ENCODE data around the gene CEP135. TPM values are rescaled to one million over a fixed set of nuclear protein-coding genes. Genes with fewer than 3 reads are reported as not detected.

Gene CEP135
- total RNA-seq, 2 donors from 2014 or later, result 5.3 to 12.2 TPM

DNA sequence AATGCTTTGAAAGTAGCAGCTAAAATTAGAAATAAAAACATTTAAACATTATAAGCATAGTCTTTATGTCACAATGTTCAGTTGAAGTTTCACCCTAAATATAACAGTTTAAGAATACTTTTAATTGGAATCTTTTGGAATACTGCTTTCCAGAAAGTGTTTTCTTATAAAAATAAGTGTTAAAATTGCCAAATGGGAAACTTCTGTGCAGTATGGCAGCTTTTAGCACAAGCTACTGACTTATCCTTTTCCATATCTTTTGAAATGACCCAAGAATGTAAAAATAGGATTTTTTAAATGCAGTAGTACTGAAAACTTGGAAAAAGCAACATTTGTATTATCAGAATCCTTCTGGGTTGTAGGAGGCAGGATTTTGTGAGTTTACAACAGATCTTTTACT, 34.2 kb downstream of the CEP135 start:
- no peak overlapping the region for H3K4me3 ChIP-seq
- TF ChIP-seq, protein P1, sequence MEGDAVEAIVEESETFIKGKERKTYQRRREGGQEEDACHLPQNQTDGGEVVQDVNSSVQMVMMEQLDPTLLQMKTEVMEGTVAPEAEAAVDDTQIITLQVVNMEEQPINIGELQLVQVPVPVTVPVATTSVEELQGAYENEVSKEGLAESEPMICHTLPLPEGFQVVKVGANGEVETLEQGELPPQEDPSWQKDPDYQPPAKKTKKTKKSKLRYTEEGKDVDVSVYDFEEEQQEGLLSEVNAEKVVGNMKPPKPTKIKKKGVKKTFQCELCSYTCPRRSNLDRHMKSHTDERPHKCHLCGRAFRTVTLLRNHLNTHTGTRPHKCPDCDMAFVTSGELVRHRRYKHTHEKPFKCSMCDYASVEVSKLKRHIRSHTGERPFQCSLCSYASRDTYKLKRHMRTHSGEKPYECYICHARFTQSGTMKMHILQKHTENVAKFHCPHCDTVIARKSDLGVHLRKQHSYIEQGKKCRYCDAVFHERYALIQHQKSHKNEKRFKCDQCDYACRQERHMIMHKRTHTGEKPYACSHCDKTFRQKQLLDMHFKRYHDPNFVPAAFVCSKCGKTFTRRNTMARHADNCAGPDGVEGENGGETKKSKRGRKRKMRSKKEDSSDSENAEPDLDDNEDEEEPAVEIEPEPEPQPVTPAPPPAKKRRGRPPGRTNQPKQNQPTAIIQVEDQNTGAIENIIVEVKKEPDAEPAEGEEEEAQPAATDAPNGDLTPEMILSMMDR (IDR thresholded peaks at IDR 0.05), result no peak
- no peak for DNase-seq (ENCODE audit: low spot score)
- no peaks in the 10 kb centered on the region for H3K4me1 ChIP-seq (ENCODE audit: control insufficient read depth in 1 of 2, low read depth in 2 of 2)
- no peak for ATAC-seq (ENCODE audit: insufficient number of reproducible peaks, low FRiP score, low read depth)
- peaks cover 2% of the 10 kb centered on the region for H3K36me3 ChIP-seq
- no peak overlapping the region for H3K27ac ChIP-seq
- H3K9me3 ChIP-seq, result no peaks in the 10 kb centered on the region
- no peaks in the 10 kb centered on the region for H3K27me3 ChIP-seq (replicated peaks; ENCODE audit: insufficient read depth)

DNA sequence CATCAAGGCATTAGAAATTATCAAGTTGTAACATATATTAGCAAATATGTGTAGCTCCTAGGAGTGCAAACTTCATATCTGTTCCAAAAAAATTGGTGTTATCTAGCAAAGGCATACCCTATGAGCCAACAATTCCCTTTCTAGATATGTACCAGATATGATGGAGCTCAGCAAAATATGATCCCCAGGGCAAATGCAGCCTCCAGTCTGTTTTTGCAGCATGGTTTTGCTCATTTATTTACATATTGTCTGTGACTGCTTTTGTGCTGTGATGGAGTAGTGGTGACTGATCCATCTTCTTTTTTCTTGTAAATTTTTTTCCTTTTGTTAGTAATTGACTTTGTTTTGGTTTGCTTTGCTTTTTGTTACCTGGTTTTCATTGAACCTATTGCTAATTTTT, 41.0 kb downstream of the CEP135 start:
- Histone ChIP-seq H3K9me3 (no peaks in the 10 kb centered on the region), H3K36me3 (no peaks in the 10 kb centered on the region), H3K4me1 (ENCODE audit: control insufficient read depth in 1 of 2, low read depth in 2 of 2) (no peaks in the 10 kb centered on the region), H3K27ac (no peak overlapping the region), H3K27me3 (replicated peaks; ENCODE audit: insufficient read depth) (no peaks in the 10 kb centered on the region), H3K4me3 (no peak overlapping the region)
- ATAC-seq (ENCODE audit: insufficient number of reproducible peaks, low FRiP score, low read depth) (no peak), DNase-seq (ENCODE audit: low spot score) (no peak)
- TF ChIP-seq, protein P1 (IDR thresholded peaks at IDR 0.05), result no peak

- DNase-seq (ENCODE audit: low spot score) (no peak), ATAC-seq (ENCODE audit: insufficient number of reproducible peaks, low FRiP score, low read depth) (no peak)
- Histone ChIP-seq H3K9me3 (no peaks in the 10 kb centered on the region), H3K27ac (no peak overlapping the region), H3K4me1 (ENCODE audit: control insufficient read depth in 1 of 2, low read depth in 2 of 2) (no peaks in the 10 kb centered on the region), H3K27me3 (replicated peaks; ENCODE audit: insufficient read depth) (no peaks in the 10 kb centered on the region), H3K4me3 (no peak overlapping the region), H3K36me3 (no peaks in the 10 kb centered on the region)
- TF ChIP-seq, protein P1 (IDR thresholded peaks at IDR 0.05), result no peak
Measured at GRCh38 chr4:55993994-55994663, 45.4 kb downstream of the CEP135 start.

- Histone ChIP-seq H3K27ac (no peak overlapping the region), H3K9me3 (no peaks in the 10 kb centered on the region)
Measured at GRCh38 chr4:55996646-55997045, 47.9 kb downstream of the CEP135 start.

GRCh38 chr4:56003606-56004005, 54.9 kb downstream of the CEP135 start:
- peaks cover 28% of the 10 kb centered on the region for H3K36me3 ChIP-seq
- H3K4me3 ChIP-seq, result no peak overlapping the region
- no peak overlapping the region for H3K27ac ChIP-seq
- no peaks in the 10 kb centered on the region for H3K9me3 ChIP-seq
- TF ChIP-seq, protein P1 (IDR thresholded peaks at IDR 0.05), result no peak
- H3K4me1 ChIP-seq (ENCODE audit: control insufficient read depth in 1 of 2, low read depth in 2 of 2), result no peaks in the 10 kb centered on the region
- DNase-seq (ENCODE audit: low spot score), result no peak
- H3K27me3 ChIP-seq (replicated peaks; ENCODE audit: insufficient read depth), result no peaks in the 10 kb centered on the region
- ATAC-seq (ENCODE audit: insufficient number of reproducible peaks, low FRiP score, low read depth), result no peak

More at GRCh38 chr4:55996646-55997045, 47.9 kb downstream of the CEP135 start:
- DNase-seq (ENCODE audit: low spot score), result no peak
- Histone ChIP-seq H3K4me3 (no peak overlapping the region), H3K27me3 (replicated peaks; ENCODE audit: insufficient read depth) (no peaks in the 10 kb centered on the region), H3K36me3 (peaks cover 12% of the 10 kb centered on the region), H3K4me1 (ENCODE audit: control insufficient read depth in 1 of 2, low read depth in 2 of 2) (no peaks in the 10 kb centered on the region)
- TF ChIP-seq, protein P1 (IDR thresholded peaks at IDR 0.05), result no peak
- no peak for ATAC-seq (ENCODE audit: insufficient number of reproducible peaks, low FRiP score, low read depth)
